ENCODE data around the gene CDK9.

The CDK9 gene

DNA sequence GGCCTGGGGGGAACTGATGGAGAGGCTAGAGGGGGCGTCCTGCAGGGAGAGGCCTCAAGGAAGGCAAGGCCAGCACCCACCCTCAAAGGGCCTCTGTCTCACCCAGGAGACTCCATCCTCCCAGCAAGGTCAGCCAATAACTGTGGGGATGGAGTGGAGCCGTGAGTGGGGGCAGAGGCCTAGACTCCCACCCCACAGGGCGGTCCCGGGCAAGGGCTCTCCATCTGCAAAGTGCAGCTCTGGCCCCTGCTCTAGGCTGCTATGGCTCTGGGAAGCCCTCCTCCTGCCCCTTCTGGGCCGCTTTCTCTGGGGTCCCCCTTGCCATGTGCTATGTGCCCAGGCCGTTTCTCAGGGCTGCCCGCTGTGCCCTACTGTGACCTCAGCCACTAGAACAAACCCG, 30.9 kb downstream of the CDK9 start:
- Histone ChIP-seq H3K27ac (peak overlapping the region; percentile 54), H3K36me3 (peaks cover 51% of the 10 kb centered on the region), H3K9me3 (ENCODE audit: severe bottlenecking) (no peaks in the 10 kb centered on the region), H3K27me3 (ENCODE audit: insufficient read depth, low read depth, severe bottlenecking) (no peaks in the 10 kb centered on the region), H3K4me3 (ENCODE audit: low read depth, low read length) (no peak overlapping the region)
- TF ChIP-seq, protein P1, sequence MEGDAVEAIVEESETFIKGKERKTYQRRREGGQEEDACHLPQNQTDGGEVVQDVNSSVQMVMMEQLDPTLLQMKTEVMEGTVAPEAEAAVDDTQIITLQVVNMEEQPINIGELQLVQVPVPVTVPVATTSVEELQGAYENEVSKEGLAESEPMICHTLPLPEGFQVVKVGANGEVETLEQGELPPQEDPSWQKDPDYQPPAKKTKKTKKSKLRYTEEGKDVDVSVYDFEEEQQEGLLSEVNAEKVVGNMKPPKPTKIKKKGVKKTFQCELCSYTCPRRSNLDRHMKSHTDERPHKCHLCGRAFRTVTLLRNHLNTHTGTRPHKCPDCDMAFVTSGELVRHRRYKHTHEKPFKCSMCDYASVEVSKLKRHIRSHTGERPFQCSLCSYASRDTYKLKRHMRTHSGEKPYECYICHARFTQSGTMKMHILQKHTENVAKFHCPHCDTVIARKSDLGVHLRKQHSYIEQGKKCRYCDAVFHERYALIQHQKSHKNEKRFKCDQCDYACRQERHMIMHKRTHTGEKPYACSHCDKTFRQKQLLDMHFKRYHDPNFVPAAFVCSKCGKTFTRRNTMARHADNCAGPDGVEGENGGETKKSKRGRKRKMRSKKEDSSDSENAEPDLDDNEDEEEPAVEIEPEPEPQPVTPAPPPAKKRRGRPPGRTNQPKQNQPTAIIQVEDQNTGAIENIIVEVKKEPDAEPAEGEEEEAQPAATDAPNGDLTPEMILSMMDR (IDR thresholded peaks at IDR 0.05; ENCODE audit: low read depth, low read length), result no peak
- no peak for DNase-seq

DNA sequence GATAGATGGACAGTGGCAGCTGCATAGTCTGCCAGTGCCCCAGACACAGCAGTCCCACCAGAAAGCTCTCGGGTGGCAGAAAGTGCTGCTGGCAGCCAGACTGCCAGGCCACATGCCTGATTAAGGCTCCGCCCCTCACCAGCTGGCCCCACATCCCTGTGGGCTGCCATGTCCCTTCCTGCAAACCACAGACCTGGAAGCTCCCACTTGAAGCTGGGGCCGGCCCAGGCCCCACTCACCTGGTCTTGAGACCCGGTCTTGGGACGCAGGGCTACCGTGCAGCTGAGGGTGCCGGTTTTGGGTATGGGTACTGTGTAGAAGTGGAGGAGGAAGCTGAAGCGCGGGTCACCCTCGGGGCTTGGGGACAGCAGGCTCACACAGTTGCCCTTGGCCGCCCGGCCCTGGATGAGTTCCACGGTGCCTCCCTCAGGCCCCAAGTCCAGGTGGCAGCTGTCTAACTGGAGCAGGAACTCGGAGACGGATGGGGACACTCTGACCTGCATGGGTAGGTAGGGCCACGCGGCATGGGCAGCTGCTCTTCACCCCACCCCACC, 32.1 kb downstream of the CDK9 start:
- H3K9me3 ChIP-seq (ENCODE audit: severe bottlenecking), result no peaks in the 10 kb centered on the region
- no peaks in the 10 kb centered on the region for H3K27me3 ChIP-seq (ENCODE audit: insufficient read depth, low read depth, severe bottlenecking)
- H3K27ac ChIP-seq, result peak overlapping the region; percentile 54
- TF ChIP-seq, protein P1 (IDR thresholded peaks at IDR 0.05; ENCODE audit: low read depth, low read length), result no peak
- H3K36me3 ChIP-seq, result peaks cover 38% of the 10 kb centered on the region
- no peak overlapping the region for H3K4me3 ChIP-seq (ENCODE audit: low read depth, low read length)
- DNase-seq, result peak; percentile 52

- H3K27ac ChIP-seq, result peak overlapping the region; percentile 54
- TF ChIP-seq, protein P1 (IDR thresholded peaks at IDR 0.05; ENCODE audit: low read depth, low read length), result no peak
- DNase-seq, result no peak
- H3K9me3 ChIP-seq (ENCODE audit: severe bottlenecking), result no peaks in the 10 kb centered on the region
- H3K27me3 ChIP-seq (ENCODE audit: insufficient read depth, low read depth, severe bottlenecking), result no peaks in the 10 kb centered on the region
- no peak overlapping the region for H3K4me3 ChIP-seq (ENCODE audit: low read depth, low read length)
- peaks cover 32% of the 10 kb centered on the region for H3K36me3 ChIP-seq
Measured at GRCh38 chr9:127818574-127818973, 32.7 kb downstream of the CDK9 start.

DNA sequence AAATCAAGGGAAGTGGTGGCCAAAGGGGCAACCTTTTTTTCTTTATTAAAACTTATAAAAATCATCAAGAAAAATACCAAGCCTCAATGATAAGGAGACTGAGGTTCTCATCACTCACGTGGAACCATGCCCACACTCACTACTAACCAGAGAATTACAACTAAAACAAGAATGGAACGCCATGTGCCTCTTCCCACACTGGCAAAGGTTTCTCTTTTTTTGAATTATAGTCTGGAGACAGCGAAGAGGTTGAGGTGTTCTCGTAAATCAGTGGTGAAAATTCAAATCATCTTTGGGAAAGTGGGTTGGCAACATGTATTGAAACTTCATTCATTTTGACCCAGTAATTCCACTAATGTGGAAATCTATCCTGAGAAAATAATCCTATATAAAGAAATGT, 36.3 kb downstream of the CDK9 start:
- peaks cover 7% of the 10 kb centered on the region for H3K36me3 ChIP-seq
- no peak overlapping the region for H3K4me3 ChIP-seq (ENCODE audit: low read depth, low read length)
- no peak overlapping the region for H3K27ac ChIP-seq
- TF ChIP-seq, protein P1 (IDR thresholded peaks at IDR 0.05; ENCODE audit: low read depth, low read length), result no peak
- no peaks in the 10 kb centered on the region for H3K27me3 ChIP-seq (ENCODE audit: insufficient read depth, low read depth, severe bottlenecking)
- no peak for DNase-seq
- H3K9me3 ChIP-seq (ENCODE audit: severe bottlenecking), result no peaks in the 10 kb centered on the region

GRCh38 chr9:127825319-127826051, 39.7 kb downstream of the CDK9 start:
- peak overlapping the region; percentile 18 for H3K27ac ChIP-seq
- TF ChIP-seq, protein P1 (IDR thresholded peaks at IDR 0.05; ENCODE audit: low read depth, low read length), result peak; percentile 70
- no peaks in the 10 kb centered on the region for H3K27me3 ChIP-seq (ENCODE audit: insufficient read depth, low read depth, severe bottlenecking)
- H3K9me3 ChIP-seq (ENCODE audit: severe bottlenecking), result no peaks in the 10 kb centered on the region
- peak; percentile 68 for DNase-seq
- peaks cover 5% of the 10 kb centered on the region for H3K36me3 ChIP-seq
- no peak overlapping the region for H3K4me3 ChIP-seq (ENCODE audit: low read depth, low read length)
